ENCODE measurements around the gene LRMDA.

GRCh38 chr10:75771606-75772005, 340.2 kb downstream of the LRMDA start:
- no peak for TF ChIP-seq EZH2phosphoT487 (IDR thresholded peaks at IDR 0.05; ENCODE audit: borderline replicate concordance, low read depth, low read length)
- no peak for TF ChIP-seq CTCF (conservative IDR thresholded peaks at IDR 0.05; ENCODE audit: low read length)

Measured in OCI-LY7 (cell line).